CD4-positive, alpha-beta T cell (primary cell): ENCODE measurements around the gene XPO5. TPM values are rescaled to one million over a fixed set of nuclear protein-coding genes. Genes with fewer than 3 reads are reported as not detected.

Experiments used
- ATAC-seq: fragments of 200-7000 bp; cut with Tn5 transposase; one replicate; pipeline ENCODE4 v1.10.0; 2022; ENCODE audit warnings: mild to moderate bottlenecking; ENCODE audit not compliant: poor library complexity
- CTCF ChIA-PET: fragments of 350-600 bp; sonication (Branson Sonifier 250); formaldehyde crosslinking; loops from one replicate; lab custom pipeline; 2021; ENCODE audit warnings: antibody characterized with exemption, inconsistent platforms; lab: Charles Lee
- POLR2A ChIA-PET: fragments of 350-600 bp; sonication (Branson Sonifier 250); formaldehyde crosslinking; loops from one replicate; lab custom pipeline; 2021; ENCODE audit warnings: antibody characterized with exemption, inconsistent platforms; lab: Charles Lee
- DNase-seq, 14 experiments: peaks; one replicate each; pipeline ENCODE4 v3.0.0-alpha.2; 2013 to 2020; ENCODE audit warnings: mixed read lengths in 2 of 14
- H3K27ac ChIP-seq, 2 donors: one replicate each; pipeline versions ENCODE4 v1.5.1 to v1.7.0; 2013; ENCODE audit warnings: low read length in 2 of 2, low read depth in 1 of 2, mild to moderate bottlenecking in 1 of 2
- H3K27me3 ChIP-seq, 2 experiments: 1 replicate in 1 of 2; 2 replicates in 1 of 2; pipeline versions ENCODE4 v1.6.1 to v1.7.0; 2013; ENCODE audit warnings: low read length in 2 of 2, control low read depth in 1 of 2, mild to moderate bottlenecking in 1 of 2, moderate library complexity in 1 of 2; ENCODE audit not compliant: insufficient read depth in 2 of 2, control insufficient read depth in 1 of 2
- H3K36me3 ChIP-seq: one replicate; pipeline ENCODE4 v1.6.1; 2013; ENCODE audit warnings: low read length, control low read depth; ENCODE audit not compliant: insufficient read depth
- H3K4me1 ChIP-seq: one replicate; pipeline ENCODE4 v1.6.1; 2013; ENCODE audit warnings: low read length, control low read depth; ENCODE audit not compliant: insufficient read depth
- H3K4me3 ChIP-seq: one replicate; pipeline ENCODE4 v1.5.1; 2013; ENCODE audit warnings: mild to moderate bottlenecking, low read length, moderate library complexity
- H3K9me3 ChIP-seq, 2 experiments: 1 replicate in 1 of 2; 2 replicates in 1 of 2; pipeline versions ENCODE4 v1.6.1 to v1.7.0; 2013; ENCODE audit warnings: low read length in 2 of 2, mild to moderate bottlenecking in 2 of 2, control low read depth in 1 of 2, moderate library complexity in 1 of 2; ENCODE audit not compliant: control insufficient read depth in 1 of 2, insufficient read depth in 1 of 2
- H3K27ac Mint-ChIP-seq: one replicate; pipeline ENCODE4 v1.8.0; 2020; ENCODE audit warnings: mixed read lengths
- H3K27me3 Mint-ChIP-seq: one replicate; pipeline ENCODE4 v1.8.0; 2021; ENCODE audit warnings: mixed read lengths
- H3K36me3 Mint-ChIP-seq: one replicate; pipeline ENCODE4 v1.8.0; 2021; ENCODE audit warnings: low read depth, mixed read lengths
- H3K4me1 Mint-ChIP-seq: one replicate; pipeline ENCODE4 v1.8.0; 2021; ENCODE audit warnings: low read depth, mixed read lengths
- H3K4me3 Mint-ChIP-seq: one replicate; pipeline ENCODE4 v1.8.0; 2020; ENCODE audit warnings: mild to moderate bottlenecking, mixed read lengths
- H3K9me3 Mint-ChIP-seq: one replicate; pipeline ENCODE4 v1.8.0; 2020; ENCODE audit warnings: mixed read lengths
- CTCF ChIP-seq: fragments of 200-600 bp; IDR thresholded peaks from one replicate; pipeline ENCODE4 v1.8.0; 2022; ENCODE audit warnings: antibody characterized with exemption, mild to moderate bottlenecking
- intact Hi-C, 2 experiments: fragments of 100-400 bp; cut with DNase I in 1 of 2; cut with micrococcal nuclease in 1 of 2; formaldehyde crosslinking; loops; one replicate each; pipeline versions ENCODE4 v1.15.1 to v1.9.0; 2023 to 2025; cut with DNase I, micrococcal nuclease
- total RNA-seq, 174 experiments: library from RNA in 2 of 174; stranded (reverse) in 2 of 174; gene quantifications; one replicate each; pipeline ENCODE4 v1.2.3 and lab custom pipeline; 2021 to 2026

XPO5 gene
- total RNA-seq, 2 experiments from 2014 or later, result 26.8 to 31.2 TPM

GRCh38 chr6:43508481-43509141, 67.2 kb downstream of the XPO5 start:
- CTCF ChIA-PET, result interaction anchor here (2.7 kb wide), 1 partner anchor 54 kb away, joined by 13 read pairs; the partner anchor contains the start of gene DLK2
- peak overlapping the region; percentile 67 for H3K27ac Mint-ChIP-seq
- intact Hi-C loops, result loop anchor here (5.0 to 10.0 kb wide), 5 partner anchors 121 to 604 kb away; partner anchors contain the start of gene ZNF318 (in 2 of the 2)
- ATAC-seq (no peak), DNase-seq (peak in 2 of 14 experiments; percentile 22 to 30)
- peak overlapping the region; percentile 87 for H3K4me3 Mint-ChIP-seq
- H3K4me3 ChIP-seq, result no peak overlapping the region
- TF ChIP-seq CTCF, result no peak
- H3K9me3 Mint-ChIP-seq, result no peaks in the 10 kb centered on the region
- H3K27me3 Mint-ChIP-seq, result peaks cover 23% of the 10 kb centered on the region
- no peak overlapping the region for H3K27ac ChIP-seq
- peaks cover 39% of the 10 kb centered on the region for H3K36me3 ChIP-seq
- H3K9me3 ChIP-seq, result no peaks in the 10 kb centered on the region
- H3K36me3 Mint-ChIP-seq, result peaks cover 59% of the 10 kb centered on the region
- H3K4me1 ChIP-seq, result peaks cover 29% of the 10 kb centered on the region
- peaks cover 20% of the 10 kb centered on the region in 2 experiments for H3K27me3 ChIP-seq
- POLR2A ChIA-PET, result interaction anchor here (1.9 to 2.1 kb wide), 3 partner anchors 9 to 139 kb away, joined by 8 to 16 read pairs (median 10); partner anchors contain the start of genes POLR1C, TJAP1, YIPF3 and ZNF318
- H3K4me1 Mint-ChIP-seq, result peaks cover 20% of the 10 kb centered on the region

GRCh38 chr6:43506667-43507471, 69.0 kb downstream of the XPO5 start:
- Mint-ChIP-seq H3K4me1 (peaks cover 15% of the 10 kb centered on the region), H3K4me3 (peak overlapping the region; percentile 68), H3K36me3 (peaks cover 60% of the 10 kb centered on the region), H3K9me3 (no peaks in the 10 kb centered on the region), H3K27me3 (peaks cover 23% of the 10 kb centered on the region), H3K27ac (no peak overlapping the region)
- no peak overlapping the region for H3K27ac ChIP-seq
- CTCF ChIA-PET, result interaction anchor here (0.7 to 2.7 kb wide), 15 partner anchors 9 to 277 kb away, joined by 3 to 13 read pairs (median 4); partner anchors contain the start of genes ABCC10, CRIP3, DLK2 and DNPH1
- H3K4me1 ChIP-seq, result peaks cover 29% of the 10 kb centered on the region
- no peaks in the 10 kb centered on the region for H3K9me3 ChIP-seq
- POLR2A ChIA-PET, result interaction anchor here (0.5 to 2.1 kb wide), 11 partner anchors 9 to 1817 kb away, joined by 3 to 16 read pairs (median 4); partner anchors contain the start of genes ABCC10, DNPH1, POLR1C and YIPF3
- H3K27me3 ChIP-seq, result peaks cover 20% of the 10 kb centered on the region in 2 experiments
- peak; percentile 71 for ATAC-seq
- peaks cover 39% of the 10 kb centered on the region for H3K36me3 ChIP-seq
- peak; percentile 58 to 92 (median 74) for DNase-seq
- no peak overlapping the region for H3K4me3 ChIP-seq
- intact Hi-C loops, result loop anchor here (1.0 to 10.0 kb wide), 7 partner anchors 53 to 602 kb away; partner anchors contain the start of gene ZNF318 (in 2 of the 2)
- TF ChIP-seq CTCF, result peak; percentile 94

GRCh38 chr6:43506171-43506570, 69.7 kb downstream of the XPO5 start:
- intact Hi-C loops, result loop anchor here (1.0 to 10.0 kb wide), 7 partner anchors 52 to 601 kb away; partner anchors contain the start of gene ZNF318 (in 2 of the 2)
- H3K4me1 Mint-ChIP-seq, result peaks cover 15% of the 10 kb centered on the region
- Histone ChIP-seq H3K27me3 (peaks cover 20% of the 10 kb centered on the region in 2 experiments), H3K4me3 (no peak overlapping the region), H3K4me1 (peaks cover 29% of the 10 kb centered on the region), H3K36me3 (peaks cover 39% of the 10 kb centered on the region), H3K9me3 (no peaks in the 10 kb centered on the region), H3K27ac (no peak overlapping the region)
- H3K36me3 Mint-ChIP-seq, result peaks cover 60% of the 10 kb centered on the region
- ChIA-PET CTCF (interaction anchor here (0.7 to 2.7 kb wide), 16 partner anchors 10 to 277 kb away, joined by 3 to 13 read pairs (median 4); partner anchors contain the start of genes ABCC10, CRIP3, DLK2 and DNPH1), POLR2A (interaction anchor here (0.7 to 2.1 kb wide), 9 partner anchors 8 to 474 kb away, joined by 3 to 16 read pairs (median 4); partner anchors contain the start of genes ABCC10, DNPH1, POLR1C and YIPF3)
- ATAC-seq, result no peak
- no peak overlapping the region for H3K27ac Mint-ChIP-seq
- H3K9me3 Mint-ChIP-seq, result no peaks in the 10 kb centered on the region
- no peak for DNase-seq
- H3K4me3 Mint-ChIP-seq, result no peak overlapping the region
- TF ChIP-seq CTCF, result no peak
- peaks cover 23% of the 10 kb centered on the region for H3K27me3 Mint-ChIP-seq
